Umbilical cord (tissue), 2 donors: ENCODE data around the gene KLF5. TPM values are rescaled to one million over a fixed set of nuclear protein-coding genes. Genes with fewer than 3 reads are reported as not detected.
"Not testable (repeated sequence)": the region's sequence is repeated elsewhere in the genome, so short reads cannot be mapped to it uniquely, and the experiment has no call there.

Source experiments
- DNase-seq: peaks from one replicate; pipeline ENCODE4 v3.0.0-alpha.2; 2015; ENCODE audit warnings: low spot score
- total RNA-seq: library from RNA; depleted of rRNA; stranded (reverse); fragments of >200 nt; gene quantifications from one replicate; pipeline ENCODE4 v1.2.3, GENCODE V29; 2014; ENCODE audit warnings: low replicate concordance; ENCODE audit not compliant: insufficient read depth

KLF5 gene
- total RNA-seq: 5.1 TPM

DNA sequence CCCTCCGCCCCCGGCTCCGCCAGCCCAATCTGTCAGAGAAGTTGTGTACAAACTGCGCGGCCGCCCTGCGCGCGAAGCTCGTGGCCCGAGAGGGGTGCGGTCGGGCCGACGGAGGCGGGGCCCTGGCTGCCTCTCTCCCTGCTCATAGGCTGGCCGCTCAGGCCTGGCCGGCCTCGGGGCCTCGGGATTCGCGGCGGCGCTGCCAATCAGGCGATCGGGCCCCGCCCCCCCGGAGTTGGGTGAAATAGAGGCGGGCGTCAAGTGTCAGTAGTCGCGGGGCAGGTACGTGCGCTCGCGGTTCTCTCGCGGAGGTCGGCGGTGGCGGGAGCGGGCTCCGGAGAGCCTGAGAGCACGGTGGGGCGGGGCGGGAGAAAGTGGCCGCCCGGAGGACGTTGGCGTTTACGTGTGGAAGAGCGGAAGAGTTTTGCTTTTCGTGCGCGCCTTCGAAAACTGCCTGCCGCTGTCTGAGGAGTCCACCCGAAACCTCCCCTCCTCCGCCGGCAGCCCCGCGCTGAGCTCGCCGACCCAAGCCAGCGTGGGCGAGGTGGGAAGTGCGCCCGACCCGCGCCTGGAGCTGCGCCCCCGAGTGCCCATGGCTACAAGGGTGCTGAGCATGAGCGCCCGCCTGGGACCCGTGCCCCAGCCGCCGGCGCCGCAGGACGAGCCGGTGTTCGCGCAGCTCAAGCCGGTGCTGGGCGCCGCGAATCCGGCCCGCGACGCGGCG lies at the start of gene KLF5:
Gene KLF5 (plus strand): TSS at position 270 of the 724 bp plus-strand sequence. CDS start 323 bp downstream, at position 593.
- peak; percentile 95 for DNase-seq

- no peak for DNase-seq
These were observed 47.1 kb upstream of the KLF5 start for GRCh38 chr13:73011751-73012150.

- DNase-seq: no peak
These were observed 43.0 kb upstream of the KLF5 start for GRCh38 chr13:73015805-73016204.

DNA sequence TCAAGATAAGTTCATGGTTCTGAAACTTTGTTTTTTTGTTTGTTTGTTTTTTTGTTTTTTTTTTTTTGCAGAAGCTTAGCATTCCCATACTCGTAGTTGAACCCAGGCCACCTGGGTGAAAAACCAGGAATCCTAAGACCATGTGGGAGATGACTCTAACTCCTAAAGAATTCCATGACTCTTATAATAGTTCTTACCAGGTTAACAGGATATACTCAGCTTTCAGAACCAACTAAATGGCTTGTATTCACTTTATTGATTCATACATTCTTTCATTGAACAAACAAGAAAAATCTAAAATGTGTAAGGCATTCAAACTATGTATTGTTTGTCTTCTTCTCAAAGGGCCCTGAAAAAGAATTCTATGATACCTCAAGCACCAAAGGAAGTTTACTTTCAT lies 40.5 kb upstream of the KLF5 start:
- DNase-seq: no peak

DNA sequence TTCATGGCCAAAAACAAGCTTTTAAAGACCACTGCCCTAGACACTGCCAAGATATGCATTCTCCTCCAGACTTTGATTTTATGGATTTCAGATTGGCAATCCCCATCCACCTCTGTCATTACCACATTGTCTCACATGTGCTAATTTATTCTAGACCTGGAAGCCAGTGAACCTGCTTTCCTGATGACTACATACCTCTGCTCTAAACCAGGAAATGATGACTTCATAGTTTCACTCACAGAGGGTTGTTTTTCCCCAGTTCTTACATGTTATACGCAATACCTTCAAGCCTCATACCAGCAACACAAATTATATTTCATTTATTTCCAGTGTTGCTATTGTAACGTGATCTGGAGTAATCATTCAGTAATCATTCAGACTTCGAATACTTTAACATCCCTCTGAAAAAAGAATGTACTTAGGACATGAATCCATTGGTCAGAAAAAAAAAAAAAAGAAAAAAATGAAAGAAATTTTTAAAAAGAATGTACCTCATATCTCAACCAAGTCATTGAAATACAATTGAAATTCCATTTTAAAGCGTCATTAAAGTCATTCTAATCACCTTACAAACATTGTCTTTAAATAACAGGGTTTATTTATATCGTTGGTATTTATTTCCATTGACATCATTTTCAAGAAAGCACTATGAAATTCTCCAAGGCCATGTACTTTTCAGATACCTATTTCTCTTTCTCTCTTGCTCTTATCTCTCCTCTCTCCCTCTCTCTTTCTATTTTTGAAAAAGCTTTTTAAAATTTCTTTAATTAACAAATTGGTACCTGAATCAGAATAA lies 33.4 kb upstream of the KLF5 start:
- no peak for DNase-seq

GRCh38 chr13:73034901-73035300 lies 23.9 kb upstream of the KLF5 start:
- no peak for DNase-seq

DNA sequence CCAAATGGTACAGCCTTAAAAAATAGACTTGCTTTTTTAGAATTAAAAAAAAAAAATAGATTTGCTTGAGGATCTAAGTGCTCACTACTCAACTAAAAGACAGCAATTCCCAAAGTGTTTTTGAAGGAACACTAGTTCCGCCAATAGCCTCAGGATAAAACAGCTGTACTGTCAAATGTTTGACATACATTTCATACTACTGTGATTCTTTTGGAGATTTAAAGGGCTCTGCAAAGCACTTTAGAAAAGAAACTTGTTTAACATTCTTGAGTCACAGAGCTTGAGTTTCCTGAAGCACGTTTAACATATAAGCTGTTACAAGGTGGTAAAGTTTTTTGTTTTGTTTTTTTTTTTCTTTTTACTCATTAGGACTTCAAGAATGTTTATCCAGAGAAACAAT lies 23.1 kb upstream of the KLF5 start:
- DNase-seq: peak; percentile 46

- no peak for DNase-seq
These were observed 22.2 kb upstream of the KLF5 start for GRCh38 chr13:73036566-73036965.

DNA sequence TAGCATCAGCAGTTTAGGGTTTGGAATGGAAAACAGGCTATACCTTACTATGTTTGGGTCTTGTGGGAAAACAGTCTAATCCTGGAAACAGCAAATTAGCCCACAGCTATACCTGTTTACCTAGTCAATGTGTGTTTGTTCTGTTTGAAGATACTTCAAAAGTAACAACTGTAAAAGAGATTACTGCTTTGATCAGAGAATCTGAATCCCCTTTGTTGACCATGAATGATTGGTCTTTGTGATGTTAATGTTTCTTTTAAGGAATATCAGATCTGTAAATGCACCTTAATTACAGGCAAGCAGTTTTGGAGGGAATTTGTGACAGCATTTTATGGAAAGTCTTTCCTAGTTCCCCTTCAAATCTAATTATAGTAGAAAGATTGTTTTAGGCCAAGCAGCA lies 20.7 kb upstream of the KLF5 start:
- DNase-seq: no peak

DNA sequence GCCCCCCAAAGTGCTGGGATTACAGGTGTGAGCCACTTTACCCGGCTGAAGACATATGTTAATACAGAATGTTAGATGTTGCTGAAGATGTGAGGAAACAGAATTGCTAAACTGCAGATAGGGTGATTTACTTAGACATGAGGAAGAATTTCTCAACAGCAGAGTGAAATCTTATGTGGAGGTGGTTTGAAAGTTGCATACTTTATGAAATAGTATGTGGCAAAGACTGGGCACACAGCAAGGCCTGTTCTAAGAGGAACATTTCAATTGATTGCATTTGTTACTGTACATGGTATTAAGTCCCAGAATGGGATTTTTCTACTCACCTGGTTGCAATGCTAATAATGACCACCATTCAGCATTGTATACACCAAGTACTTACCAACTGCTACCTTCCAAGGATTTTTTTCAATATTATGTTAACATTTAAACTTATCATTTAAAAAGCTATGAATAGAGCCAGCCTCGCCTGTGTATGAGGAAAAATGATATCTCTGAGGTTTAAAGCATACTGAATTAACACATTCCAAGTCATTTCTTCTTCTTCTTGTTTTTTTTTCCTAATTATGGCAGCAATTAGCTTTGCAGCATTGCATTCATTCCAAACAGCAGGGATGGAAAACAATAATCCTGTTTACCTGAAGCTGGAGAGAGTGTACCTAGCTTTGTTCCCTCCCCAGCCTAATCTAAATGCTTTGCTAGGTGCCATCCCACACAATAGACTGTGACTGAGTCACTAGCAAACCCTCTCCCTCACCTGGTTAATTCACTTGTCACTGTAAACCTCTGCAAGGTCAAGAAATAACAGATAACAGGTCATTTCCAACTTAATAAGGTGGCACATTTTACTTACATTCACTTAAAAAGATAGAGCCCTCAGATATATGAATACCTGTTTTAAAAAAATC lies 19.4 kb upstream of the KLF5 start:
- DNase-seq: no peak

GRCh38 chr13:73040484-73040883 lies 18.3 kb upstream of the KLF5 start:
- DNase-seq: no peak

DNA sequence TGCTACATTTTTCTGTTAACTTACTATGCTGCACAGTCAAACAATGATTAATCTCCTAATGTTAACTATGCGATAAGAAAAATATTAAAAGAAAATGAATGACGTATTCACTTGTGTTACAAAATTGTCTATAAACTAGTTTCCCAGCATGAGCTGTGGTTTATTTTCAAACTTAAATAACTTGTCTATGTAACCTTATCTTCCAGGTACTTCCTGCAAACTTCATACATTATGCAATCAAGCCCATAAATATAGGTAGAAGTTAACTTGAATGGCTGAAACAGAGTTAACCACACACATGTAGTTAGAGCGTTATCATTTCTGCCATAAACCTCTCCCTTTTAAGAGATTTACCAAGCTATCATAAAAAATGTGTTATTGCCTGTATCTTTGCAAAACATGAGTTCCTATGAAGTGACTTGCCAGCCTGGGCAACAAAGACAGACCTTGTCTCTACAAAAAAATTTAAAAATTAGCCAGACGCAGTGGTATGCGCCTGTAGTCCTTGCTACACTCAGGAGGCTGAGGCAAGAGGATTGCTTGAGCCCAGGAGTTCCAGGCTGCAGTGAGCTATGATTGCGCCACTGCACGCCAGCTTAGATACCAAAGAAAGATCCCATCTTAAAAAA lies 17.7 kb upstream of the KLF5 start:
- no peak for DNase-seq

DNA sequence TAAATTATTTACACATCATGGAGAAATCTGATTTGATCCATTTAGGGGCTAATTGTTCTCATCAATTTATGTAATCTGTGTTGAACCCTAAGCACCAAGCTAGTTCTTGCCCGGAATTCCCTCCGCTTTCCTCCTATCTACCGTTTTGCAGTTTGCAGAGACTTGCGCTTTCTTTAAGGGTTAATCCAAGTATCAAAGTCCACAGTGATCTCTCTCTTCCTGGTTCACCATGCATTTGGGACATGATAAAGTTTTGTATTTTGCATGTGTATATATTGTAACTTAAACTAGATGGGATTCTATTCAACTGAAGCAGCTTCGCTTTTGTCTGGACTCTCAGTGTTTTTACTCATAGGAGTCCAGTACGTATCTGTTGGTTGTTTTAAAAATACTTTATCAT lies 13.8 kb upstream of the KLF5 start:
- DNase-seq: no peak

GRCh38 chr13:73048615-73049014 lies 10.2 kb upstream of the KLF5 start:
- not testable (repeated sequence) for DNase-seq

GRCh38 chr13:73054712-73055111 lies 4.1 kb upstream of the KLF5 start:
- DNase-seq: no peak

DNA sequence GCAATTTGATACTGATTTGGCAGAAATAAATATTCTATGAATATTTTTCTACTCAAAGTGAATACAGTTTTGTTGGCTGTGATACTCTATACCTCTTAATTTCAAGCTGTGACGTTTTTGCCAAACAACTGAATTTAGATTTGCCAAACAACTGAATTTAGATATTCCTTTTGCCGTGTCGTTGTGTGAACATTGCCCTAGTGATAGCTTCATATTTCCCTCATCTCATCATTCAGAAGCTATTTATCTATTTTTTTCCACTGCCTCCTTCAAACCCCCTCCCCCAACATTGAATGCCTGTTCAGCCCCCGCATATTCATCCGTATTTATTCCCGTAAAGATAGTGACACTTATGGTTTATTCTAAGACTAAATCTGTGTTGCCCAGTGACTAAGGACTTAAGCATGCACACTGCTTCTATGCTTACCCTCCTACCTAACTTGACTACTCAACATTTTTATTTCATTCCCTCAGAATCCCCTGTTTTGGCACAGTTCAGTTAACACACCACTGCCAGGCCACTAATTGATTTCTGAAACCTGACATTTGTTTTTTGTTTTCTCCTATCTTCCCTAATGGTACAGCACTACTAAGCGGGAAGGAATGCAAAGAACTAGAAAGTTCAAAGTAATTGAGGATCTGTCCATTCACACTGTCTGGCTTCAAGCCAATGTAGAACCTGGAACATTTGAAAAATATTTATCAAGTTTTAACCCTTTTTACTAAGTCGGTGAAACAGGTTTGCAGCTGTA lies 2.8 kb upstream of the KLF5 start:
- DNase-seq: peak; percentile 32

DNA sequence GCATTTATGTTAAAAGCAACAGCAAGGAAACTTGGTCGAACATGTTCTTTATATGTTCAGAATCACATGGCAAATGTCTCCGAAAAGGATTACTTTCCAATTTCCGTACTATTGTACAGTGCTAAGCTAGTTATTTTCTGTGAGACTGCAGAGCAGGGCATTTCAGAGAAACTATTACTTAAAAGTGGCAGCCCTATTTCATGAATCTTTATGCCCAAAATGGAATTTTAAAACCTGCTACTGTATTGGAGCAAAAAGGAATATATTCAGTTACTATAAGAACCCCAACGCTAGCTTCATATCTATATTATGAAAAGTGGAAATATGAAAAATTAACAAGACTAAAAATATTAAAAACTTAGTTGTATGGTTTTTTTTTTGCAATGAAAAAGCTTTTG lies 2.2 kb upstream of the KLF5 start:
- no peak for DNase-seq

GRCh38 chr13:73057284-73058063 lies 1.3 kb upstream of the KLF5 start:
- DNase-seq: no peak

DNA sequence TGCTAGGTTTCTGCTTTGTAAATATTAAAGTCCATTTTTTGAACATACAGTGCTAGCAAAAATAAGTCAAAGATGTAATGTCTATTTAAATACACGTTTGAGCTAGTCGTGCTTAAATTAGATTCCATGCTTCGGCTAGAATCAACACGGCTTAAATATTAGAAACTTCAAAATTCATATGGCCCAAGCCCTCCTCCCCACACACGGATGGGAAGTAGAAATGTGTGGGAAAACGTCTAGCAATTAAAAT lies 816 bp upstream of the KLF5 start:
- DNase-seq: no peak

- no peak for DNase-seq
These were observed 421 bp upstream of the KLF5 start for GRCh38 chr13:73058432-73058735.
